GM23248 (cell line): ENCODE results near the gene SHC1. TPM values are rescaled to one million over a fixed set of nuclear protein-coding genes. Genes with fewer than 3 reads are reported as not detected.

ENCODE experiments used
- DNase-seq: peaks from one replicate; pipeline ENCODE4 v3.0.0-alpha.2; 2015
- H2AFZ ChIP-seq: fragments of 200-600 bp; sonication (generic); 2 replicates; pipeline ENCODE4 v1.6.1; 2016; ENCODE audit warnings: antibody characterized with exemption
- H3F3A ChIP-seq: fragments of 200-600 bp; sonication (generic); 2 replicates; pipeline ENCODE4 v1.6.1; 2016; ENCODE audit warnings: mild to moderate bottlenecking, antibody characterized with exemption, mixed run types; ENCODE audit not compliant: insufficient read depth
- H3K27ac ChIP-seq: fragments of 200-600 bp; sonication (generic); 2 replicates; pipeline ENCODE4 v1.5.1; 2016; ENCODE audit warnings: mild to moderate bottlenecking
- H3K27me3 ChIP-seq: fragments of 200-600 bp; sonication (generic); replicated peaks from 2 replicates; pipeline ENCODE4 v1.6.1; 2016; ENCODE audit warnings: mild to moderate bottlenecking; ENCODE audit not compliant: insufficient read depth
- H3K36me3 ChIP-seq: fragments of 200-600 bp; sonication (generic); 2 replicates; pipeline ENCODE4 v1.6.1; 2016; ENCODE audit warnings: low read depth, mild to moderate bottlenecking
- H3K4me1 ChIP-seq: fragments of 200-600 bp; sonication (generic); 2 replicates; pipeline ENCODE4 v1.6.1; 2016; ENCODE audit warnings: mild to moderate bottlenecking; ENCODE audit not compliant: insufficient read depth
- H3K4me2 ChIP-seq: fragments of 200-600 bp; sonication (generic); one replicate; pipeline ENCODE4 v1.6.1; 2016; ENCODE audit warnings: mild to moderate bottlenecking; ENCODE audit not compliant: unreplicated experiment
- H3K4me3 ChIP-seq: fragments of 200-600 bp; sonication (generic); 2 replicates; pipeline ENCODE4 v1.5.1; 2016; ENCODE audit warnings: mild to moderate bottlenecking
- H3K79me2 ChIP-seq: fragments of 200-600 bp; sonication (generic); 2 replicates; pipeline ENCODE4 v1.6.1; 2016; ENCODE audit warnings: mild to moderate bottlenecking; ENCODE audit not compliant: insufficient read depth
- H3K9ac ChIP-seq: fragments of 200-600 bp; sonication (generic); 2 replicates; pipeline ENCODE4 v1.6.1; 2016; ENCODE audit warnings: mild to moderate bottlenecking
- H3K9me2 ChIP-seq: fragments of 200-600 bp; sonication (generic); 2 replicates; pipeline ENCODE4 v1.6.1; 2016; ENCODE audit warnings: mixed run types, mild to moderate bottlenecking, moderate library complexity; ENCODE audit not compliant: insufficient read depth
- H3K9me3 ChIP-seq: fragments of 200-600 bp; sonication (generic); one replicate; pipeline ENCODE4 v1.6.1; 2017; ENCODE audit warnings: low read depth
- H4K20me1 ChIP-seq: fragments of 200-600 bp; sonication (generic); 2 replicates; pipeline ENCODE4 v1.6.0; 2016; ENCODE audit not compliant: insufficient read depth
- EZH2 ChIP-seq: fragments of 200-600 bp; sonication (generic); IDR thresholded peaks from 2 replicates; pipeline ENCODE4 v1.6.1; 2018; ENCODE audit warnings: antibody characterized with exemption, mild to moderate bottlenecking; ENCODE audit not compliant: insufficient read depth, poor library complexity, severe bottlenecking
- EZH2phosphoT487 ChIP-seq: fragments of 200-600 bp; sonication (generic); IDR thresholded peaks from 2 replicates; pipeline ENCODE4 v1.6.1; 2018; ENCODE audit warnings: antibody characterized with exemption, moderate library complexity, mild to moderate bottlenecking, low read depth; ENCODE audit not compliant: insufficient read depth
- WGBS, 2 experiments: methylation state at CpG; one replicate each; pipeline ENCODE4 v1.1.6; 2015 to 2017; ENCODE audit warnings: low lambda C conversion rate in 2 of 2, low coverage in 1 of 2; ENCODE audit errors: missing lambda C conversion rate in 2 of 2; 5-methylcytosine and 5-hydroxymethylcytosine counted together
- in situ Hi-C: fragments of 300-500 bp; cut with MboI; formaldehyde crosslinking; loops from 2 replicates; pipeline ENCODE4 v1.15.0; 2020
- polyA plus RNA-seq: library from polyadenylated mRNA; unstranded; fragments of >200 nt; fragmentation: Nextera tagmentation; extraction: Ambion mirVana; gene quantifications from 2 replicates; pipeline ENCODE4 v1.2.1, GENCODE V29; 2016
- total RNA-seq: library from RNA; depleted of rRNA; stranded (reverse); fragments of >200 nt; shearing (Covaris generic); gene quantifications from 2 replicates; pipeline ENCODE4 v1.2.3, GENCODE V29; 2014

Gene SHC1
- total and polyA plus RNA-seq, 2 experiments from 2014 or later: 278 to 319 TPM

DNA sequence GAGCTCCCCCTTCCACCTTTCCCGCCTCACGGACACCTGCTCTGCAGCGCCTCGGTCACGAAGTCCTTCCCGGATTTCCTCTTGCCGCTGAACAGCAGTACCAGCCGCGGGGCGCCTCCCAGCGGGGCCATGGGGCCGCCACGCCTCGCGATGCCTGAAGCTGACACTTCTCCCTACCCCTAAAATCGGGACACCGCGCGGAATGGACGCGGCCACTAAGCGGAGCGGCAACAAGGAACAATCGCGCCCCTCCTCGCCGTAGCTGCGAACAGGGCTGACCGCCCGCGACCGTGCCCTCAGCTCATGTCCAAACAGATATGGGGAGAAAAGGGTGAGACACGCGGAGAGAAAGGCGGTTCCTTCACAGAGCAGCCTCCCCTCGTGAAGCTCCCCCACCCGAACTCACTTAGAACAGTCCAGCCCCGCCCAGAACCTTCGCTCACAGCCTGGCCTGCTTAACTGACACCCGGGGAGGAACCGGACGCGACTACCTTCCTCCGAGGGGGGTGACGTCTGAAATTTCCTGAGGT, 33.9 kb downstream of the SHC1 start, which contains the start of gene PMVK:
PMVK (minus strand) TSS at position 165 of the 530 bp plus-strand sequence; CDS start at position 131, 34 bp downstream.
- peaks cover 14% of the 10 kb centered on the region for H3K4me1 ChIP-seq
- peak; percentile 98 for DNase-seq
- H3K79me2 ChIP-seq: peaks cover 10% of the 10 kb centered on the region; the same call in 1 of the 2 replicates
- H3F3A ChIP-seq: peaks cover 16% of the 10 kb centered on the region
- H3K9me2 ChIP-seq: no peaks in the 10 kb centered on the region
- H4K20me1 ChIP-seq: no peaks in the 10 kb centered on the region
- H3K9ac ChIP-seq: peak within 1 kb of the TSS; percentile 95
- in situ Hi-C loops: no loop called here
- peak within 1 kb of the TSS; percentile 79 for H3K4me3 ChIP-seq
- no peak for TF ChIP-seq EZH2
- TF ChIP-seq EZH2phosphoT487: no peak
- H3K36me3 ChIP-seq: no peaks in the 10 kb centered on the region
- H3K4me2 ChIP-seq: peak within 1 kb of the TSS; percentile 95
- no peaks in the 10 kb centered on the region for H3K9me3 ChIP-seq
- peak within 1 kb of the TSS; percentile 95 for H3K27ac ChIP-seq
- peak within 1 kb of the TSS; percentile 89 for H2AFZ ChIP-seq
- WGBS, 2 experiments: 1% methylated on average over 43 to 44 of the region's 45 CpGs
- no peaks in the 10 kb centered on the region for H3K27me3 ChIP-seq

DNA sequence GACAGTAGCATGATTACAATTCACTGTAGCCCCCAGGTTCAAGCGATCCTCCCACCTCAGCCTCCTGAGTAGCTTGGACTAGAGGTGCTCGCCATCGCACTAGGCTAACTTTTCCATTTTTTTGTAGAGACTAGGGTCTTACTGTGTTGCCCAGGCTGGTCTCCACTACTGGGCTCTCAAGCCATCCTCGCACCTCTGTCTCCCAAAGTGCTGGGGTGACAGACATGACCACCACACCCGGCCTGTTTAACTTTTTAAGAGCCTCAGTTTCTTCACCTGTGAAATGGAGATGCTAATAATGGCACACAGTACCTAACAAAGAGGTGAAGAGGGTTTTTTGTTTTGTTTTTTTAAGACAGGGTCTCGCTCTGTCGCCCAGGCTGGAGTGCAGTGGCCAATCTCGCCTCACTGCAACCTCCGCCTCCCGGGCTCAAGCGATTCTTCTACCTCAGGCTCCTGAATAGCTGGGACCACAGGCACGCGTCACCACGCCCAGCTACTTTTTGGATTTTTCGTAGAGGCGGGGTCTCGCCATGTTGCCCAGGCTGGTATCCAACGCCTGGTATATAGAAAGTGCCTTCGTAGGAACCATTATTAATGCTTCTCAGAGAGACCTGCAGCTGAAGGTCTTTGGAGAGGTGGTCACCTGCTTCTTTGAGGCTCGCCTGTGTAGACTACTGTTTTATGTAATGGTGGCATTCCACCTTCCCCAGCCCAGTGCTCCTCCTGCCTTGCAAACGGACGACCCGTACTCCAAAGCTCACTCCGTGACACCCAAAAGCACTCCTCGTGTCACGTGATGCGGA, 34.6 kb downstream of the SHC1 start:
- Histone ChIP-seq H3K27me3 (no peaks in the 10 kb centered on the region), H3K36me3 (no peaks in the 10 kb centered on the region), H4K20me1 (no peaks in the 10 kb centered on the region), H2AFZ (peak overlapping the region; percentile 89), H3K4me1 (peaks cover 14% of the 10 kb centered on the region), H3K9me2 (no peaks in the 10 kb centered on the region), H3K9ac (peak overlapping the region; percentile 95), H3K9me3 (no peaks in the 10 kb centered on the region), H3K4me2 (peak overlapping the region; percentile 95), H3F3A (peaks cover 16% of the 10 kb centered on the region), H3K79me2 (peaks cover 10% of the 10 kb centered on the region; the same call in 1 of the 2 replicates), H3K4me3 (peak overlapping the region; percentile 79), H3K27ac (peak overlapping the region; percentile 95)
- 35 to 45% methylated on average over 27 of the region's 27 CpGs for WGBS, 2 experiments
- in situ Hi-C loops: no loop called here
- DNase-seq: no peak
- TF ChIP-seq EZH2phosphoT487 (no peak), EZH2 (no peak)

DNA sequence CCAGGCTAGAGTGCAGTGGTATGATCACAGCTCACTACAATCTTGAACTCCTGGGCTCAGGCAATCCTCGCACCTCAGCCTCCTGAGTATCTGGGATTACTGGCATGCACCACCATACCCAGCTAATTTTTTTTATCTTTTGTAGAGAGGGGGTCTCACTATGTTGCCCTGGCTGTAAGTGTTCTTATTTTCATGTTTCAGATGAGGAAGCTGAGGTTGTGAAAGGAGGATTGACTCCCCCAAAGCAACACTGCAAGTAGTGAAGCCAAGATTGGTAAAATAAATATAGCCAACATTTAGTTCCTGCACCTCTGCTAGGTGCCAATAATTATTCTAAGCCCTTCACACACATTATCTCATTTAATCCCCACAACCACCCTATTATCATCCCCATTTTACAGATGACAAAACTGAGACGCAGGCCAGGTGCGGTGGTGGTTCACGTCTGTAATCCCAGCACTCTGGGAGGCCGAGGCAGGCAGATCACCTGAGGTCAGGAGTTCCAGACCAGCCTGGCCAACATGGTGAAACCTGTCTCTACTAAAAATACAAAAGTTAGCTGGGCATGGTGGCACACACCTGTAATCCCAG, 36.1 kb downstream of the SHC1 start:
- H3K27ac ChIP-seq: no peak overlapping the region
- no peak overlapping the region for H3K4me3 ChIP-seq
- no peaks in the 10 kb centered on the region for H4K20me1 ChIP-seq
- no peak for TF ChIP-seq EZH2phosphoT487
- no peak for TF ChIP-seq EZH2
- no peak overlapping the region for H3K4me2 ChIP-seq
- H3F3A ChIP-seq: peaks cover 16% of the 10 kb centered on the region
- in situ Hi-C loops: no loop called here
- no peaks in the 10 kb centered on the region for H3K9me2 ChIP-seq
- 94 to 99% methylated on average over 5 of the region's 5 CpGs for WGBS, 2 experiments
- H3K9me3 ChIP-seq: no peaks in the 10 kb centered on the region
- no peak for DNase-seq
- H3K4me1 ChIP-seq: peaks cover 14% of the 10 kb centered on the region
- H3K9ac ChIP-seq: no peak overlapping the region
- H3K27me3 ChIP-seq: no peaks in the 10 kb centered on the region
- no peak overlapping the region for H2AFZ ChIP-seq
- H3K79me2 ChIP-seq: peaks cover 10% of the 10 kb centered on the region; the same call in 1 of the 2 replicates
- no peaks in the 10 kb centered on the region for H3K36me3 ChIP-seq

DNA sequence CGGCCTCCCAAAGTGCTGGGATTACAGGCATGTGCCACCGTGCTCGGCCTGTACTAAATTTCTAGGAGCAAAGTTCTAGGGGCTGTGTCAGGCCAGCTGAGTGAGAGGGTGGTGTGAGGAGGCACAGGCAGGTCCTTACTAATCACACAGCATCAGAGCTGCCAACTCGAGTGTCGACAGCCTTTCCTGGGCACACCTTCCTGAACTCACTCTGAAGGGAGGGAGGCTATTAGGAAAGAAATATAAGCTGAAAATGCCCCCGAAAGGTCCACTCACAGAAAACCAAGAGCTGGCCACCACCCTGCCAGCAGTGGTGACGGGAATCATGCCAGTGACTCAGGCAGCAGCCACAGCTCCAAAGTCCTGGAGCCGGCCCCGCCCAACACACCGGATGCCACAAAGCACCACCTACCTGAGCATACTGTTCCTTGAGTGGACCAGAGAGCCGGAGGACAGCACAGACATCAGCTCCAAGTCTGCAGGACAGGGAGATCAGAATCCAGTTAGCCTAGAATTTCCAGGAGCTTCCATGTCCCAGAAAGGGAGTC, 38.5 kb downstream of the SHC1 start:
- WGBS, 2 experiments: 88 to 89% methylated on average over 11 of the region's 11 CpGs
- no peak overlapping the region for H3K27ac ChIP-seq
- peak; percentile 32 for DNase-seq

More for the DNA sequence above, 38.5 kb downstream of the SHC1 start:
- in situ Hi-C loops: no loop called here
- Histone ChIP-seq H3K9me2 (no peaks in the 10 kb centered on the region), H3K36me3 (no peaks in the 10 kb centered on the region), H3K27me3 (no peaks in the 10 kb centered on the region), H3K9ac (no peak overlapping the region), H2AFZ (no peak overlapping the region), H3K79me2 (peaks cover 10% of the 10 kb centered on the region; the same call in 1 of the 2 replicates), H3K9me3 (no peaks in the 10 kb centered on the region), H3K4me3 (no peak overlapping the region), H4K20me1 (no peaks in the 10 kb centered on the region), H3K4me1 (0 out of 2 replicates have a peak, but pooled peaks cover 5% of the 10 kb centered on the region), H3K4me2 (no peak overlapping the region), H3F3A (no peaks in the 10 kb centered on the region)
- TF ChIP-seq EZH2phosphoT487 (no peak), EZH2 (no peak)
